Activated CD4-positive, alpha-beta T cell treated with anti-CD3 and anti-CD28 coated beads for 1 hour (primary cell): ENCODE results near the gene GPR132.
"Not testable (repeated sequence)": the region's sequence is repeated elsewhere in the genome, so short reads cannot be mapped to it uniquely, and the experiment has no call there.

Experiments
- DNase-seq: peaks from one replicate; pipeline ENCODE4 v3.0.0-alpha.2; 2020

Gene GPR132

GRCh38 chr14:105090493-105091053 lies 25.3 kb upstream of the GPR132 start:
- peak; percentile 78 for DNase-seq

- DNase-seq: no peak
Observed at GRCh38 chr14:105089746-105090492, 24.7 kb upstream of the GPR132 start.

- DNase-seq: no peak
Observed at GRCh38 chr14:105088812-105089745, 23.8 kb upstream of the GPR132 start.

- no peak for DNase-seq
Observed at GRCh38 chr14:105087963-105088811, 23.0 kb upstream of the GPR132 start.

GRCh38 chr14:105087308-105087962 lies 22.2 kb upstream of the GPR132 start:
- no peak for DNase-seq

- DNase-seq: peak; percentile 79
Observed at GRCh38 chr14:105086833-105087307, 21.6 kb upstream of the GPR132 start.

GRCh38 chr14:105085766-105086165 lies 20.5 kb upstream of the GPR132 start:
- no peak for DNase-seq

- no peak for DNase-seq
Observed at GRCh38 chr14:105084741-105085571, 19.7 kb upstream of the GPR132 start.

- DNase-seq: no peak
Observed at GRCh38 chr14:105083926-105084685, 18.9 kb upstream of the GPR132 start.

- DNase-seq: no peak
Observed at GRCh38 chr14:105082703-105083102, 17.5 kb upstream of the GPR132 start.

- not testable (repeated sequence) for DNase-seq
Observed at GRCh38 chr14:105081473-105081872, 16.2 kb upstream of the GPR132 start.

GRCh38 chr14:105080161-105080560 lies 14.9 kb upstream of the GPR132 start:
- DNase-seq: no peak

GRCh38 chr14:105078294-105078693 lies 13.1 kb upstream of the GPR132 start:
- DNase-seq: no peak

GRCh38 chr14:105077649-105077995 lies 12.4 kb upstream of the GPR132 start:
- no peak for DNase-seq

GRCh38 chr14:105076805-105077648 lies 11.8 kb upstream of the GPR132 start:
- DNase-seq: no peak

- no peak for DNase-seq
Observed at GRCh38 chr14:105076296-105076804, 11.1 kb upstream of the GPR132 start.

GRCh38 chr14:105075379-105076295 lies 10.4 kb upstream of the GPR132 start:
- no peak for DNase-seq

- DNase-seq: no peak
Observed at GRCh38 chr14:105074601-105075053, 9.4 kb upstream of the GPR132 start.
